Measurements from ENCODE around the gene LRRC4C. TPM values are rescaled to one million over a fixed set of nuclear protein-coding genes. Genes with fewer than 3 reads are reported as not detected.

LRRC4C gene
- total and polyA plus RNA-seq, 10 of the 15 experiments (the other 5 are each of a cell fraction or from before 2014, with no cell fraction given), result 1.5 TPM; not detected in 9

DNA sequence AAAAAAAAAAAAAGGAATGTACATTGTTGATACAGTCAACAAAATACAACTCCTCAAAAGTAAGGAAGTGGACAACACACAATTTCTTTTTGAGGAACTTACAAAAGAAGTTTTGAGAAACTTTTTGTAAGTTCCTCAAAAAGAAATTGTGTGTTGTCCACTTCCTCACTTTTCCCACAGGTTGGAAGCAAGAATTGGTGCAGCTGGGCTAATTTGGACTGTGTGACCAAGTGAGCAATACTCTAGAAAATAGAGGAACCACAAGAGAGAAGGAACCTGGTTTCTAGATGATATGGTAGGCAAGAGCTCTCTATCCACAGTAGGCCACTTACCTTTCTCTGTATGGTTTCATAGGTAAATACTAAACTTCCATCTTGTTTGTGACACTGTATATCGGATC, 1053.8 kb downstream of the LRRC4C start:
- no peaks in the 10 kb centered on the region for H3K36me3 ChIP-seq (ENCODE audit: control insufficient read depth in 2 of 2, insufficient read depth in 2 of 2, low read length in 1 of 2)
- POLR2A ChIA-PET, result no interaction called here
- in situ Hi-C loops (cut with MboI), result no loop called here
- intact Hi-C loops (cut with micrococcal nuclease; ENCODE audit: unreplicated experiment), result no loop called here
- TF ChIP-seq ZZZ3 (IDR thresholded peaks at IDR 0.05; ENCODE audit: control insufficient read depth, insufficient read length, low read depth) (no peak), RAD21 (IDR thresholded peaks at IDR 0.05; ENCODE audit: insufficient read depth, low read depth, low read length) (no peak), SUZ12 (IDR thresholded peaks at IDR 0.05; ENCODE audit: unreplicated experiment) (no peak), ZNF384 (IDR thresholded peaks at IDR 0.05; ENCODE audit: borderline replicate concordance, low read depth, low read length) (no peak), HDAC2 (IDR thresholded peaks at IDR 0.05) (no peak), WRNIP1 (IDR thresholded peaks at IDR 0.05; ENCODE audit: borderline replicate concordance, low read depth, low read length) (no peak), POLR2AphosphoS5 (IDR thresholded peaks at IDR 0.05; ENCODE audit: low read length) (no peak), KAT2A (conservative IDR thresholded peaks at IDR 0.05; ENCODE audit: control insufficient read depth, low read depth, low read length) (no peak), SP1 (IDR thresholded peaks at IDR 0.05; ENCODE audit: low read depth, low read length) (no peak), NRF1 (conservative IDR thresholded peaks at IDR 0.05; ENCODE audit: low read depth, low read length) (no peak)
- TF ChIP-seq, protein P1, sequence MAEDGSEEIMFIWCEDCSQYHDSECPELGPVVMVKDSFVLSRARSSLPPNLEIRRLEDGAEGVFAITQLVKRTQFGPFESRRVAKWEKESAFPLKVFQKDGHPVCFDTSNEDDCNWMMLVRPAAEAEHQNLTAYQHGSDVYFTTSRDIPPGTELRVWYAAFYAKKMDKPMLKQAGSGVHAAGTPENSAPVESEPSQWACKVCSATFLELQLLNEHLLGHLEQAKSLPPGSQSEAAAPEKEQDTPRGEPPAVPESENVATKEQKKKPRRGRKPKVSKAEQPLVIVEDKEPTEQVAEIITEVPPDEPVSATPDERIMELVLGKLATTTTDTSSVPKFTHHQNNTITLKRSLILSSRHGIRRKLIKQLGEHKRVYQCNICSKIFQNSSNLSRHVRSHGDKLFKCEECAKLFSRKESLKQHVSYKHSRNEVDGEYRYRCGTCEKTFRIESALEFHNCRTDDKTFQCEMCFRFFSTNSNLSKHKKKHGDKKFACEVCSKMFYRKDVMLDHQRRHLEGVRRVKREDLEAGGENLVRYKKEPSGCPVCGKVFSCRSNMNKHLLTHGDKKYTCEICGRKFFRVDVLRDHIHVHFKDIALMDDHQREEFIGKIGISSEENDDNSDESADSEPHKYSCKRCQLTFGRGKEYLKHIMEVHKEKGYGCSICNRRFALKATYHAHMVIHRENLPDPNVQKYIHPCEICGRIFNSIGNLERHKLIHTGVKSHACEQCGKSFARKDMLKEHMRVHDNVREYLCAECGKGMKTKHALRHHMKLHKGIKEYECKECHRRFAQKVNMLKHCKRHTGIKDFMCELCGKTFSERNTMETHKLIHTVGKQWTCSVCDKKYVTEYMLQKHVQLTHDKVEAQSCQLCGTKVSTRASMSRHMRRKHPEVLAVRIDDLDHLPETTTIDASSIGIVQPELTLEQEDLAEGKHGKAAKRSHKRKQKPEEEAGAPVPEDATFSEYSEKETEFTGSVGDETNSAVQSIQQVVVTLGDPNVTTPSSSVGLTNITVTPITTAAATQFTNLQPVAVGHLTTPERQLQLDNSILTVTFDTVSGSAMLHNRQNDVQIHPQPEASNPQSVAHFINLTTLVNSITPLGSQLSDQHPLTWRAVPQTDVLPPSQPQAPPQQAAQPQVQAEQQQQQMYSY (CRISPR knock-in tag; IDR thresholded peaks at IDR 0.05), result no peak
- TF ChIP-seq, protein P2, sequence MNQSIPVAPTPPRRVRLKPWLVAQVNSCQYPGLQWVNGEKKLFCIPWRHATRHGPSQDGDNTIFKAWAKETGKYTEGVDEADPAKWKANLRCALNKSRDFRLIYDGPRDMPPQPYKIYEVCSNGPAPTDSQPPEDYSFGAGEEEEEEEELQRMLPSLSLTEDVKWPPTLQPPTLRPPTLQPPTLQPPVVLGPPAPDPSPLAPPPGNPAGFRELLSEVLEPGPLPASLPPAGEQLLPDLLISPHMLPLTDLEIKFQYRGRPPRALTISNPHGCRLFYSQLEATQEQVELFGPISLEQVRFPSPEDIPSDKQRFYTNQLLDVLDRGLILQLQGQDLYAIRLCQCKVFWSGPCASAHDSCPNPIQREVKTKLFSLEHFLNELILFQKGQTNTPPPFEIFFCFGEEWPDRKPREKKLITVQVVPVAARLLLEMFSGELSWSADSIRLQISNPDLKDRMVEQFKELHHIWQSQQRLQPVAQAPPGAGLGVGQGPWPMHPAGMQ (IDR thresholded peaks at IDR 0.05; ENCODE audit: borderline replicate concordance), result no peak
- TF ChIP-seq, protein P3, sequence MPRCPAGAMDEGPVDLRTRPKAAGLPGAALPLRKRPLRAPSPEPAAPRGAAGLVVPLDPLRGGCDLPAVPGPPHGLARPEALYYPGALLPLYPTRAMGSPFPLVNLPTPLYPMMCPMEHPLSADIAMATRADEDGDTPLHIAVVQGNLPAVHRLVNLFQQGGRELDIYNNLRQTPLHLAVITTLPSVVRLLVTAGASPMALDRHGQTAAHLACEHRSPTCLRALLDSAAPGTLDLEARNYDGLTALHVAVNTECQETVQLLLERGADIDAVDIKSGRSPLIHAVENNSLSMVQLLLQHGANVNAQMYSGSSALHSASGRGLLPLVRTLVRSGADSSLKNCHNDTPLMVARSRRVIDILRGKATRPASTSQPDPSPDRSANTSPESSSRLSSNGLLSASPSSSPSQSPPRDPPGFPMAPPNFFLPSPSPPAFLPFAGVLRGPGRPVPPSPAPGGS (IDR thresholded peaks at IDR 0.05; ENCODE audit: borderline replicate concordance, insufficient read depth, low read depth, low read length, poor library complexity, severe bottlenecking), result no peak
- TF ChIP-seq, protein P4, sequence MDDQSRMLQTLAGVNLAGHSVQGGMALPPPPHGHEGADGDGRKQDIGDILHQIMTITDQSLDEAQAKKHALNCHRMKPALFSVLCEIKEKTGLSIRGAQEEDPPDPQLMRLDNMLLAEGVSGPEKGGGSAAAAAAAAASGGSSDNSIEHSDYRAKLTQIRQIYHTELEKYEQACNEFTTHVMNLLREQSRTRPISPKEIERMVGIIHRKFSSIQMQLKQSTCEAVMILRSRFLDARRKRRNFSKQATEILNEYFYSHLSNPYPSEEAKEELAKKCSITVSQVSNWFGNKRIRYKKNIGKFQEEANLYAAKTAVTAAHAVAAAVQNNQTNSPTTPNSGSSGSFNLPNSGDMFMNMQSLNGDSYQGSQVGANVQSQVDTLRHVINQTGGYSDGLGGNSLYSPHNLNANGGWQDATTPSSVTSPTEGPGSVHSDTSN (IDR thresholded peaks at IDR 0.05; ENCODE audit: insufficient replicate concordance, low read depth, low read length), result no peak
- ATAC-seq, result no peak
- H3K9ac ChIP-seq (ENCODE audit: control insufficient read depth, insufficient read depth, low read length), result no peak overlapping the region
- H3K27me3 ChIP-seq (replicated peaks in 1 of 2; ENCODE audit: control insufficient read depth in 2 of 2, insufficient read depth in 2 of 2, low read length in 1 of 2), result no peaks in the 10 kb centered on the region
- WGBS (ENCODE audit: insufficient coverage, insufficient replicate concordance, low lambda C conversion rate, missing lambda C conversion rate), result 0% methylated on average over 1 of the region's 1 CpG
- H2AFZ ChIP-seq (ENCODE audit: control insufficient read depth, low read depth, low read length), result no peak overlapping the region
- H3K4me1 ChIP-seq (ENCODE audit: control insufficient read depth, insufficient read depth, low read length), result no peaks in the 10 kb centered on the region
- H3K4me3 ChIP-seq, result no peak overlapping the region
- H3K4me2 ChIP-seq (ENCODE audit: control insufficient read depth, insufficient read depth), result no peak overlapping the region
- SMC1A ChIA-PET (ENCODE audit: uncharacterized antibody, unreplicated experiment), result interaction anchor here (0.7 kb wide), 1 partner anchor 15 kb away, joined by 3 read pairs; no protein-coding TSS in a partner anchor
- RAD21 ChIA-PET (ENCODE audit: unreplicated experiment), result interaction anchor here (0.7 kb wide), 1 partner anchor 76 kb away, joined by 3 read pairs; no protein-coding TSS in a partner anchor
- no peak for DNase-seq (ENCODE audit: low read depth, low spot score)
- no peak overlapping the region for H3K27ac ChIP-seq (ENCODE audit: control insufficient read depth, insufficient read depth)
- no peaks in the 10 kb centered on the region for H3K9me3 ChIP-seq (replicated peaks; ENCODE audit: control insufficient read depth, insufficient read depth, low read length)
- CTCF ChIA-PET, result interaction anchor here (0.9 to 1.3 kb wide), 2 partner anchors 19 to 23 kb away, joined by 3 read pairs; no protein-coding TSS in a partner anchor
- H4K20me1 ChIP-seq (ENCODE audit: control insufficient read depth, insufficient read depth), result no peaks in the 10 kb centered on the region
- no TSS peak for BruUV-seq (replicated peaks)
- no peak for FAIRE-seq
- H3K79me2 ChIP-seq (ENCODE audit: control insufficient read depth, insufficient read depth, low read length), result no peaks in the 10 kb centered on the region
